ENCODE measurements around the gene CCL7.

DNA sequence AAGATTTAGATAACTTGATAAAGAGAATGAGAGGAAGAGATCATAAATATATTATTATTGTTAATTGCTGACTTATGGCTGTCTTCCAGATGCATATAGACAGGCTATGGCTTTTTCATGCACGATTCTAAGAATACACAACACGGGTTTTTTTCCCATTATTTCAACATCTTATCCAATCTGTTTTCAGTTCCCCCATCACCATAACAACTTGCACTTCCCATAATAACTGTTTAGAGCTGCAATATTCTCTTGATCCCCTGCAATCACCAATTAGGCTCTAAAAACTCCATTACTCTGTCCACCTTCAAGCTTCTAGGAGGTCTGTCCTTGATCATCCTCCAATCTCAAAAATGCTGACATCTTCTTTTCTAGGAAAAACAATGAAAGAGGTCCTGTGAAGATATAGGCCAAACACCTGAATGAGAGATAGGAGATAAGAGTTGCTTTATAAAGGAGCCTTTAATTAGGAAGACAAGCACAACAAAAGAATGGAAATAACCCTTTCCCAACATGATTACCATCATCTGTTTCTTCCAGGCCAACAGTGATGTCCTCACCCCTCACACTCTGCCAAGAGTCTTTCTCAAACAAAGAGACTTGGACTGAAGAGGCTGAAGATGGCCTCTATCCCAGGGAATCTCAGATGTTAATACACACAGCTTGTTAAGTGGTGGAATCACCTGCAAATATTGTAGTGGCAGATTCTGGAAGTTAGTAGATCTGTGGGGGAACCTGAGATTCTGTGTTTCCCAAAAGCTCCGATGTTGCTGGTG, 47.1 kb upstream of the CCL7 start:
- TF ChIP-seq CTCF (IDR thresholded peaks at IDR 0.05; ENCODE audit: insufficient read depth, low read depth, low read length) (no peak), EZH2 (IDR thresholded peaks at IDR 0.05; ENCODE audit: insufficient read depth, low read length) (no peak)

Measured in astrocyte (in vitro differentiated cells and primary cell).